ENCODE results near the gene GLDC.

GLDC gene

GRCh38 chr9:6664204-6664680 lies 18.7 kb upstream of the GLDC start:
- H3K79me2 ChIP-seq (ENCODE audit: insufficient read depth, low read length), result no peaks in the 10 kb centered on the region
- no peaks in the 10 kb centered on the region for H4K20me1 ChIP-seq (ENCODE audit: low read depth, low read length)
- TF ChIP-seq CTCF (IDR thresholded peaks at IDR 0.05; ENCODE audit: insufficient read depth, low read length, poor library complexity, severe bottlenecking) (no peak), EZH2phosphoT487 (conservative IDR thresholded peaks at IDR 0.05; ENCODE audit: low read length) (no peak)
- no peaks in the 10 kb centered on the region for H3K9me3 ChIP-seq (ENCODE audit: insufficient read depth, low read length)
- no peaks in the 10 kb centered on the region for H3K36me3 ChIP-seq (ENCODE audit: low read length)
- no peak overlapping the region for H3K4me2 ChIP-seq (ENCODE audit: low read depth, low read length, poor library complexity, severe bottlenecking)
- H3K9me2 ChIP-seq (replicated peaks; ENCODE audit: insufficient read depth, low read length), result no peaks in the 10 kb centered on the region
- H3K4me3 ChIP-seq (ENCODE audit: insufficient read depth, low read length, poor library complexity, severe bottlenecking), result no peak overlapping the region
- no peak overlapping the region for H2AFZ ChIP-seq (ENCODE audit: low read depth, low read length, severe bottlenecking)
- H3K27ac ChIP-seq (ENCODE audit: low read depth, low read length), result no peak overlapping the region
- no peaks in the 10 kb centered on the region; the same call in 1 of the 2 replicates for H3F3A ChIP-seq (ENCODE audit: insufficient read depth)
- no peak overlapping the region for H3K9ac ChIP-seq (ENCODE audit: low read length)
- H3K27me3 ChIP-seq (ENCODE audit: low read length), result no peaks in the 10 kb centered on the region

- no peak overlapping the region for H3K9ac ChIP-seq (ENCODE audit: low read length)
- H4K20me1 ChIP-seq (ENCODE audit: low read depth, low read length), result no peaks in the 10 kb centered on the region
- no peaks in the 10 kb centered on the region for H3K36me3 ChIP-seq (ENCODE audit: low read length)
- H3K4me2 ChIP-seq (ENCODE audit: low read depth, low read length, poor library complexity, severe bottlenecking), result no peak overlapping the region
- H3K9me3 ChIP-seq (ENCODE audit: insufficient read depth, low read length), result no peaks in the 10 kb centered on the region
- no peaks in the 10 kb centered on the region for H3K9me2 ChIP-seq (replicated peaks; ENCODE audit: insufficient read depth, low read length)
- no peaks in the 10 kb centered on the region for H3F3A ChIP-seq (ENCODE audit: insufficient read depth)
- H3K4me3 ChIP-seq (ENCODE audit: insufficient read depth, low read length, poor library complexity, severe bottlenecking), result no peak overlapping the region
- no peak overlapping the region for H3K27ac ChIP-seq (ENCODE audit: low read depth, low read length)
- no peaks in the 10 kb centered on the region for H3K79me2 ChIP-seq (ENCODE audit: insufficient read depth, low read length)
- H3K27me3 ChIP-seq (ENCODE audit: low read length), result no peaks in the 10 kb centered on the region
- no peak overlapping the region for H2AFZ ChIP-seq (ENCODE audit: low read depth, low read length, severe bottlenecking)
- TF ChIP-seq EZH2phosphoT487 (conservative IDR thresholded peaks at IDR 0.05; ENCODE audit: low read length), result no peak
- no peak for TF ChIP-seq CTCF (IDR thresholded peaks at IDR 0.05; ENCODE audit: insufficient read depth, low read length, poor library complexity, severe bottlenecking)
Measured at GRCh38 chr9:6660512-6660911, 15.0 kb upstream of the GLDC start.

- Histone ChIP-seq H3K27me3 (ENCODE audit: low read length) (no peaks in the 10 kb centered on the region), H3K36me3 (ENCODE audit: low read length) (no peaks in the 10 kb centered on the region), H3F3A (ENCODE audit: insufficient read depth) (no peaks in the 10 kb centered on the region), H3K4me2 (ENCODE audit: low read depth, low read length, poor library complexity, severe bottlenecking) (no peak overlapping the region), H3K4me3 (ENCODE audit: insufficient read depth, low read length, poor library complexity, severe bottlenecking) (no peak overlapping the region), H3K9me3 (ENCODE audit: insufficient read depth, low read length) (no peaks in the 10 kb centered on the region), H3K27ac (ENCODE audit: low read depth, low read length) (no peak overlapping the region), H3K79me2 (ENCODE audit: insufficient read depth, low read length) (no peaks in the 10 kb centered on the region), H3K9ac (ENCODE audit: low read length) (no peak overlapping the region), H2AFZ (ENCODE audit: low read depth, low read length, severe bottlenecking) (no peak overlapping the region), H3K9me2 (replicated peaks; ENCODE audit: insufficient read depth, low read length) (no peaks in the 10 kb centered on the region), H4K20me1 (ENCODE audit: low read depth, low read length) (no peaks in the 10 kb centered on the region)
- TF ChIP-seq EZH2phosphoT487 (conservative IDR thresholded peaks at IDR 0.05; ENCODE audit: low read length) (no peak), CTCF (IDR thresholded peaks at IDR 0.05; ENCODE audit: insufficient read depth, low read length, poor library complexity, severe bottlenecking) (no peak)
Measured at GRCh38 chr9:6658628-6659353, 13.3 kb upstream of the GLDC start.

All from SU-DHL-6 (cell line).